RWPE1 (cell line): ENCODE measurements around the gene TRMO.

Experiments used
- CTCF ChIA-PET: fragments of 350-600 bp; sonication (Branson Sonifier 250); formaldehyde crosslinking; extraction: SDS; loops from one replicate; lab custom pipeline; 2021; lab: Yijun Ruan, JAX
- POLR2A ChIA-PET: fragments of 400-600 bp; formaldehyde crosslinking; extraction: SDS; loops from one replicate; lab custom pipeline; 2020; ENCODE audit warnings: antibody characterized with exemption; ENCODE audit not compliant: low non-redundant PET; lab: Yijun Ruan, JAX
- DNase-seq: peaks from one replicate; pipeline ENCODE4 v3.0.0; 2012; ENCODE audit warnings: low spot score
- H3K27ac ChIP-seq: fragments of 450-650 bp; 2 replicates; pipeline ENCODE4 v1.5.1; 2017
- TF ChIP-seq, protein P1 (sequence below): fragments of 450-650 bp; conservative IDR thresholded peaks from 2 replicates; pipeline ENCODE4 v1.5.1; 2017; ENCODE audit warnings: low read depth, mild to moderate bottlenecking

Gene TRMO

DNA sequence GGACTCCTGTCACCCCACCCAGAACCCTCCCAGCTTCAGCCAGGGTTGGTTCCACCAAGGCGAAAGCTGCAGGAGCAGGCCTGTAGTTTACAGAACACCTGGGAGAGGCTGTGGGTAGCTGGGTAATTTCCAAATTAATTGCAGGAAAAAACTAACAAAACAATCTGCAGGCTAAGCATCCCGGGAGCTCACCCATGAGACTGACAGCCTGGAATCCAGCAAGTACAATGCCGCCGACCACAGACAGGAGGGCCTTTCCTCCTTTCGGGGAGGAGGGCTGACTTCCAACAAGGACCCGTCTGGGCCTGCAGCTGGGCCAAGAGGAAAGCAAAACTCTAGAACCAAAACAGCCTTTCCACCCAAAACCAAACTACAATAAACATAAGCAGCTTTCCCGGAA lies 59.0 kb downstream of the TRMO start:
- H3K27ac ChIP-seq: peak overlapping the region; percentile 64
- DNase-seq: no peak
- TF ChIP-seq, protein P1, sequence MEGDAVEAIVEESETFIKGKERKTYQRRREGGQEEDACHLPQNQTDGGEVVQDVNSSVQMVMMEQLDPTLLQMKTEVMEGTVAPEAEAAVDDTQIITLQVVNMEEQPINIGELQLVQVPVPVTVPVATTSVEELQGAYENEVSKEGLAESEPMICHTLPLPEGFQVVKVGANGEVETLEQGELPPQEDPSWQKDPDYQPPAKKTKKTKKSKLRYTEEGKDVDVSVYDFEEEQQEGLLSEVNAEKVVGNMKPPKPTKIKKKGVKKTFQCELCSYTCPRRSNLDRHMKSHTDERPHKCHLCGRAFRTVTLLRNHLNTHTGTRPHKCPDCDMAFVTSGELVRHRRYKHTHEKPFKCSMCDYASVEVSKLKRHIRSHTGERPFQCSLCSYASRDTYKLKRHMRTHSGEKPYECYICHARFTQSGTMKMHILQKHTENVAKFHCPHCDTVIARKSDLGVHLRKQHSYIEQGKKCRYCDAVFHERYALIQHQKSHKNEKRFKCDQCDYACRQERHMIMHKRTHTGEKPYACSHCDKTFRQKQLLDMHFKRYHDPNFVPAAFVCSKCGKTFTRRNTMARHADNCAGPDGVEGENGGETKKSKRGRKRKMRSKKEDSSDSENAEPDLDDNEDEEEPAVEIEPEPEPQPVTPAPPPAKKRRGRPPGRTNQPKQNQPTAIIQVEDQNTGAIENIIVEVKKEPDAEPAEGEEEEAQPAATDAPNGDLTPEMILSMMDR: no peak
- ChIA-PET CTCF (interaction anchor here (0.6 to 0.7 kb wide), 2 partner anchors 10 to 125 kb away, joined by 3 read pairs; no protein-coding TSS in a partner anchor), POLR2A (no interaction called here)

DNA sequence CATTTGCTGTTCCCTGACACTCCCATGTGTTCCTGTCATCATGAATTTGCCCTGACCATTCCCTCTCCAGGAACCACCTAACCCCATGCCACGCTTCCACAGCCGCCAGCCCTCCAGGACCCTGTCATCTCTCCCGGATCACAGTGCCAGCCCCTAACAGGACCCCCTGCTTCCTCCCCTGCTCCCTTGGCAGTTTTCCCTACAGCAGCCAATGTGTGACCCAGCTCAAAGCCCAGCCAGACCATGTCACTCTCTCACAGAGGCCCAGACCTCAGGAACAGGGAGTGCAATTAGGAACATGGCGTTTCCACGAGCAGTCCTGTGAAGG lies 61.2 kb downstream of the TRMO start:
- TF ChIP-seq, protein P1: no peak
- H3K27ac ChIP-seq: no peak overlapping the region
- CTCF ChIA-PET: interaction anchor here (0.7 kb wide), 1 partner anchor 29 kb away, joined by 4 read pairs; no protein-coding TSS in a partner anchor
- POLR2A ChIA-PET: no interaction called here
- DNase-seq: no peak

DNA sequence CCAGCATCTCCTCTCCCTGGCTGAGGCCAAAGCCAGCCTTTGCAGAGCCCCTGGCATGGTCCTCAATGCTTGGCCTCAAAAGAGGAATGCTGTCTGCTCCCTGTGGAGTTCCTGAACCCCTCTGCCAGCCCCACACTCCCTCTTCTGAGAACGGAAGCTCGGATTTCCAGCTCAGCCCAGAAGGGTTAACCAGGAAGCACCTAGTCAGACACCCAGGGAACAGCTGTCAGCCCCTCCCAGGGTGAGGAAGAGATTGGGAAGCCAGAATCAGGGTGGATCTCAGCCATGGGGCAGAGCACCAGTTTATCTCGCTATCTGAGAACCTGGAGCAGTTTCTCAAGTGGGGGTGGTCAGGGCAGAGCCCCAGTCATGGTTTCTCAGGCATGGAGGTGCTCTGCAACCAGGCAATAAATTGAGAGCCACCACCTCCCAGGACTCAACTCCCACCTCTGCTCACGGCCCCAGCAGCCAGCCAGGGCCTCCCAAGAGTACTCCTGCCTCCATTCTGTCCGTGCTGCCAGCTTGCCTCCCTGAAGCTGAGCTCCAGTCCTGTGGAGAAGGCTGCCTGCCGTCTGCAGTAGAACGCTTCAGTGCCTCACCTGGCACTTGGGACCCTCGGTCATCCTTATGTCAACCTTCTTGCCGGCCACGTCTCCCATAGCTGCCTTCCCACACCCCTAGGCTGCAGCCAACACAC lies 61.7 kb downstream of the TRMO start:
- CTCF ChIA-PET: interaction anchor here (0.6 to 0.7 kb wide), 2 partner anchors 30 to 423 kb away, joined by 3 to 4 read pairs; no protein-coding TSS in a partner anchor
- POLR2A ChIA-PET: no interaction called here
- no peak overlapping the region for H3K27ac ChIP-seq
- DNase-seq: no peak
- TF ChIP-seq, protein P1: no peak

DNA sequence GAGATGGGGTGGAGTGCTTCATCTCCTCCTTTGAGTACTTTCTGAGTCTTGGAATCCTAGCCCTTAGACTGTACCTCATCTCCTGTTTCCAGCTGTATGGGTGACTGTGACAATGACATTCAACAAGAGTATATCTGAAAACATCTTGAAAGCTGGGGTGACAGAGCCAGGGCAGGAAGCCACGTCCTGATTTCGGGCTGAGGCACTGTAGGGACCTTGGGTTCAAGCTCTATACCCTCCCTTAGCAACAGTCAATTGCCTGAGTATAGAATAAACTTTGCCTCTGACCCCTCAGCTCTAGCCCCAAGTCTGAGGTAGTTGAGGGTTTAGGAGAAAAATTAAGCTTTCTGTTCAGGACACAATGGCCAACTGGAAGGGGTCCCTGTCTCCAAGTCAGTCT lies 63.0 kb downstream of the TRMO start:
- no peak for DNase-seq
- TF ChIP-seq, protein P1: no peak
- POLR2A ChIA-PET: interaction anchor here (0.6 kb wide), 1 partner anchor 398 kb away, joined by 3 read pairs; no protein-coding TSS in a partner anchor
- no peak overlapping the region for H3K27ac ChIP-seq
- CTCF ChIA-PET: interaction anchor here (0.6 to 1.1 kb wide), 3 partner anchors 16 to 1193 kb away, joined by 3 to 5 read pairs (median 3); no protein-coding TSS in a partner anchor

DNA sequence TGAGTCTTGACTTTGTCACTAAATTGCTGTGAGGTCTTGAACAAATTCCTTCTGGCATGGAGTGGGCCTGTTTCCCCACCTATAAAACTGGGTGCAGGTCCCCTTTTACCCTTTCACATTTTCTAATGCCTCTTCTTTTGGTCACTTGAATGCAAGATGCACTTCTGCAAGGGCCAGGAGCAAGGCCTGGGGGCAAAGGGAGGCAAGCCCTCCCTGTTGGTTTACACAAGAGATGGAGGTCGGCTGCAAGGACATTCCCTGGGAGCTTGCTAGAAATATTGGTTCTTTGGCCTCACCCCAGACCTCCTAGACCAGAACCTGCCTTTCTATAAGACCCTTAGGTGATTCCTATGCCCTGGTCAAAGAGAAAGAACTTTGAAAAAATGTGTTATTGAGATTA lies 63.5 kb downstream of the TRMO start:
- POLR2A ChIA-PET: no interaction called here
- H3K27ac ChIP-seq: no peak overlapping the region
- TF ChIP-seq, protein P1: no peak
- DNase-seq: no peak
- CTCF ChIA-PET: interaction anchor here (0.6 to 1.1 kb wide), 2 partner anchors 16 to 694 kb away, joined by 3 to 5 read pairs; no protein-coding TSS in a partner anchor

DNA sequence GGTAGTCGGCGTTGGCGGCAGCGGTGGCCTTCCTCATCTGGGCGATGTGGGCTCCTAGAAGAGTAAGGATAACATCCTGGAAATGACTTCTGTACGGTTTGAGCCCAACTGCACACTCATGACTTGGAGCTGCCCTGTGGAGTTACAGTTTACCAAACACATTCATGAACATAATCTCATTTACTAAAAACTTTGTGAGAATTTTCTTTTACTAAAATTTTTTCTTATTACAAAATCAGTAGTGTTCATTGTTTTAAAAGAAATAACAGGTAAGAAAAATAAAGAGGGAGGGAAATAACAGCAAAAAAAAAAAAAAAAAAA lies 63.9 kb downstream of the TRMO start:
- no peak for DNase-seq
- ChIA-PET CTCF (no interaction called here), POLR2A (no interaction called here)
- H3K27ac ChIP-seq: no peak overlapping the region
- TF ChIP-seq, protein P1: no peak
